ENCODE results near the gene MBNL1. TPM values are rescaled to one million over a fixed set of nuclear protein-coding genes. Genes with fewer than 3 reads are reported as not detected.

MBNL1 gene
- total and polyA plus RNA-seq, 8 donors: 15.2 to 73.2 (median 40.2) TPM

DNA sequence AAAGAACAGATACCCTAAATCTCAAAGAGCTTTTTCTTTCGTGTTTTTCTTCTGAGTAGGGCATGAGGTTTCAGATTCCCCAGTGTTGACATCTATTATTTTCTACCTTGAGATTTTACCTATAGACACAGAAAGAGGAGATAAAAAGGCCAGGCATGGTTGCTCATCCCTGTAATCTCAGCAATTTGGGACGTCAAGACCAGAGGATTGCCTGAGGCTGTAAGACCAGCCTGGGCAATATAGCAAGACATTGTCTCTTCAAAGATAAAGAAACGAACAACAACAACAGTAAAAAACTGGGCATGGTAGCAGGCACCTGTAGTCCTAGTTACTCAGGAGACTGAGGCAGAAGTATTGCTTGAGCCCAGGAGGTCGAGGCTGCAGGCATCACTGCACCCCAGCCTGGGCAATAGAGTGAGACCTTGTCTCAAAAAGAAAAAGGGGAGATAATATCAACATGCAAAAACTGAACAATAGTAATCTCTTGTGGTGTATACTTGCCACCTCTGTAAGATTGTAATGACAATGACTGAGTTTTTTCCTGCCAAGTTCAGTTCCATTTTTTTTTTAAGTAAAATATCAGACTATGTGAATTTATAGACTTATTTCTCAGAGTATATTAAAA is 71.3 kb downstream of the MBNL1 start:
- peaks cover 0 to 13% (median 0%) of the 10 kb centered on the region in 3 donors for H3K36me3 ChIP-seq
- TF ChIP-seq, protein P1, sequence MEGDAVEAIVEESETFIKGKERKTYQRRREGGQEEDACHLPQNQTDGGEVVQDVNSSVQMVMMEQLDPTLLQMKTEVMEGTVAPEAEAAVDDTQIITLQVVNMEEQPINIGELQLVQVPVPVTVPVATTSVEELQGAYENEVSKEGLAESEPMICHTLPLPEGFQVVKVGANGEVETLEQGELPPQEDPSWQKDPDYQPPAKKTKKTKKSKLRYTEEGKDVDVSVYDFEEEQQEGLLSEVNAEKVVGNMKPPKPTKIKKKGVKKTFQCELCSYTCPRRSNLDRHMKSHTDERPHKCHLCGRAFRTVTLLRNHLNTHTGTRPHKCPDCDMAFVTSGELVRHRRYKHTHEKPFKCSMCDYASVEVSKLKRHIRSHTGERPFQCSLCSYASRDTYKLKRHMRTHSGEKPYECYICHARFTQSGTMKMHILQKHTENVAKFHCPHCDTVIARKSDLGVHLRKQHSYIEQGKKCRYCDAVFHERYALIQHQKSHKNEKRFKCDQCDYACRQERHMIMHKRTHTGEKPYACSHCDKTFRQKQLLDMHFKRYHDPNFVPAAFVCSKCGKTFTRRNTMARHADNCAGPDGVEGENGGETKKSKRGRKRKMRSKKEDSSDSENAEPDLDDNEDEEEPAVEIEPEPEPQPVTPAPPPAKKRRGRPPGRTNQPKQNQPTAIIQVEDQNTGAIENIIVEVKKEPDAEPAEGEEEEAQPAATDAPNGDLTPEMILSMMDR (IDR thresholded peaks at IDR 0.05): no peak
- no peak for DNase-seq
- H3K9me3 ChIP-seq: no peaks in the 10 kb centered on the region
- H3K27ac ChIP-seq: no peak overlapping the region
- no peak for FAIRE-seq
- 87 to 88% methylated on average over 4 of the region's 4 CpGs for WGBS, 2 donors
- intact Hi-C loops (cut with DNase I): no loop called here
- H3K4me1 ChIP-seq: no peaks in the 10 kb centered on the region
- no peak for ATAC-seq
- no peak overlapping the region for H3K4me3 ChIP-seq
- no peaks in the 10 kb centered on the region for H3K27me3 ChIP-seq

DNA sequence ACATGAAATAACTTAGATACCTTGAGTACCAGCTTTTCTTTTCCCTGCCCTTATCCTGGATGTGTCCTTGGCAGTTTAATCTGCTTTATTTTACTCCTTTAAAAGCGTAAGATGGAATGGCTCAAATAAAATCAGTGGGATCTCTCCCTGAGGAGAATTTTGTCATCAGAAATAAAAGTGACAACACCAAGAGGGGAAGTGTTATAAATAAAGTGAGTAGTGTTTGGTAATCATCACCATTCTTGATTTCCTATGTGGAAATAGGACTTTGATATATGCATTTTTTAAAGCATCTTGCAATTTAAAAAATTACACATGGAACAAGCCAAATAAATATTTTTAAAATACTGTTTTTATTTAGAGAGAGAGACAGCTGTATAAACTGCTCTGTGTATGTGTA is 76.5 kb downstream of the MBNL1 start:
- H3K36me3 ChIP-seq: peaks cover 0 to 10% (median 0%) of the 10 kb centered on the region in 3 donors
- intact Hi-C loops (cut with DNase I): no loop called here
- WGBS, 2 donors: 66 to 82% methylated on average over 1 of the region's 1 CpG
- FAIRE-seq (no peak), DNase-seq (no peak), ATAC-seq (no peak)
- no peak overlapping the region for H3K27ac ChIP-seq
- TF ChIP-seq, protein P1 (IDR thresholded peaks at IDR 0.05): no peak
- peaks cover 0 to 12% (median 0%) of the 10 kb centered on the region in 3 donors for H3K4me1 ChIP-seq
- H3K27me3 ChIP-seq: no peaks in the 10 kb centered on the region
- H3K4me3 ChIP-seq: no peak overlapping the region
- peaks cover 0 to 4% (median 0%) of the 10 kb centered on the region in 4 donors for H3K9me3 ChIP-seq

DNA sequence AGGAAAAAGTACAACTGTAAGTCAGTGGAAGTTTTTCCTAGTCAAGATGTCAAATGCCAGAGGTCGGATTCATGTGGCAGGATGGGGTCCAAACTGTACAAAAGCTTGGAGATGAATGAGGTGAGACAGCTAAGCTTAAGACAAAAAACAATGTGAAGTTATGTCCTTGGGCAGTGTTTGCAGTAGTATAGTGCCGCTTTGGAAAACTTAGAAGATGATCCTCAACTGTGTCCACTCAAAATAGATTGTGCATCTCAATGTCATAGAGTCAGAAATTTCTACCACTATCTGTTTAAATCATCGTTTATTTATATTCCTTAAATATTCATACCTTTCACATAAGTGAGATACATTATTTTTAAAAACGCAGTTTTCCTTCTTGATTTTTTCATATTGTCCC is 77.3 kb downstream of the MBNL1 start:
- no peak overlapping the region for H3K27ac ChIP-seq
- intact Hi-C loops (cut with DNase I): no loop called here
- H3K4me1 ChIP-seq: peaks cover 0 to 12% (median 0%) of the 10 kb centered on the region in 3 donors
- TF ChIP-seq, protein P1 (IDR thresholded peaks at IDR 0.05): no peak
- no peak for FAIRE-seq
- H3K9me3 ChIP-seq: peaks cover 0 to 4% (median 0%) of the 10 kb centered on the region in 4 donors
- no peak for ATAC-seq
- no peak overlapping the region for H3K4me3 ChIP-seq
- DNase-seq: no peak
- no peaks in the 10 kb centered on the region for H3K27me3 ChIP-seq
- H3K36me3 ChIP-seq: peaks cover 0 to 5% (median 0%) of the 10 kb centered on the region in 3 donors
- 96 to 97% methylated on average over 4 of the region's 4 CpGs for WGBS, 2 donors

- TF ChIP-seq, protein P1 (IDR thresholded peaks at IDR 0.05): no peak
- Histone ChIP-seq H3K4me3 (no peak overlapping the region), H3K27ac (no peak overlapping the region), H3K9me3 (peaks cover 0 to 4% (median 0%) of the 10 kb centered on the region in 4 donors), H3K27me3 (no peaks in the 10 kb centered on the region), H3K4me1 (peaks cover 0 to 12% (median 0%) of the 10 kb centered on the region in 3 donors), H3K36me3 (peaks cover 0 to 5% (median 0%) of the 10 kb centered on the region in 3 donors)
- intact Hi-C loops (cut with DNase I): no loop called here
- FAIRE-seq (no peak), DNase-seq (no peak), ATAC-seq (no peak)
- 99 to 100% methylated on average over 2 of the region's 2 CpGs for WGBS, 2 donors
Measured at GRCh38 chr3:152346740-152347139, 78.0 kb downstream of the MBNL1 start.
